ENCODE data around the gene PLEKHF1.

Gene PLEKHF1

GRCh38 chr19:29634423-29635130, 30.7 kb upstream of the PLEKHF1 start:
- DNase-seq (ENCODE audit: low read depth in 3 of 3): no peak

GRCh38 chr19:29635963-29636362, 29.3 kb upstream of the PLEKHF1 start:
- no peak for DNase-seq (ENCODE audit: low read depth in 3 of 3)

- DNase-seq (ENCODE audit: low read depth in 3 of 3): no peak
These were observed 28.5 kb upstream of the PLEKHF1 start for GRCh38 chr19:29636553-29637360.

- no peak for DNase-seq (ENCODE audit: low read depth in 3 of 3)
These were observed 26.2 kb upstream of the PLEKHF1 start for GRCh38 chr19:29639086-29639485.

GRCh38 chr19:29640231-29640630, 25.0 kb upstream of the PLEKHF1 start:
- DNase-seq (ENCODE audit: low read depth in 3 of 3): no peak

- no peak for DNase-seq (ENCODE audit: low read depth in 3 of 3)
These were observed 23.7 kb upstream of the PLEKHF1 start for GRCh38 chr19:29641597-29641996.

GRCh38 chr19:29643361-29643935, 21.8 kb upstream of the PLEKHF1 start:
- no peak for DNase-seq (ENCODE audit: low read depth in 3 of 3)

- DNase-seq (ENCODE audit: low read depth in 3 of 3): no peak
These were observed 21.1 kb upstream of the PLEKHF1 start for GRCh38 chr19:29644210-29644609.

- DNase-seq (ENCODE audit: low read depth in 3 of 3): no peak
These were observed 19.8 kb upstream of the PLEKHF1 start for GRCh38 chr19:29645491-29645867.

GRCh38 chr19:29645911-29646310, 19.4 kb upstream of the PLEKHF1 start:
- no peak for DNase-seq (ENCODE audit: low read depth in 3 of 3)

- no peak for DNase-seq (ENCODE audit: low read depth in 3 of 3)
These were observed 14.4 kb upstream of the PLEKHF1 start for GRCh38 chr19:29650772-29651387.

- DNase-seq (ENCODE audit: low read depth in 3 of 3): no peak
These were observed 13.5 kb upstream of the PLEKHF1 start for GRCh38 chr19:29651622-29652394.

- no peak for DNase-seq (ENCODE audit: low read depth in 3 of 3)
These were observed 11.9 kb upstream of the PLEKHF1 start for GRCh38 chr19:29653398-29653797.

- no peak for DNase-seq (ENCODE audit: low read depth in 3 of 3)
These were observed 9.5 kb upstream of the PLEKHF1 start for GRCh38 chr19:29655648-29656335.

- DNase-seq (ENCODE audit: low read depth in 3 of 3): no peak
These were observed 6.9 kb upstream of the PLEKHF1 start for GRCh38 chr19:29658221-29658991.

- no peak for DNase-seq (ENCODE audit: low read depth in 3 of 3)
These were observed 4.4 kb upstream of the PLEKHF1 start for GRCh38 chr19:29660835-29661234.

GRCh38 chr19:29662278-29662603, 3.0 kb upstream of the PLEKHF1 start:
- DNase-seq (ENCODE audit: low read depth in 3 of 3): no peak

GRCh38 chr19:29662604-29663404, 2.5 kb upstream of the PLEKHF1 start:
- DNase-seq (ENCODE audit: low read depth in 3 of 3): peak in 1 of 3 donors; percentile 34

GRCh38 chr19:29663861-29664752, 1.2 kb upstream of the PLEKHF1 start:
- DNase-seq (ENCODE audit: low read depth in 3 of 3): no peak

Measured in stimulated activated CD4-positive, alpha-beta T cell treated with anti-CD3 and anti-CD28 coated beads, TNF-alpha, amount 100 ng/mL, for 48 hours (primary cell).